HFFc6 (cell line): ENCODE results near the gene CIITA. TPM values are rescaled to one million over a fixed set of nuclear protein-coding genes. Genes with fewer than 3 reads are reported as not detected.

Experiments
- DNase-seq: peaks from one replicate; pipeline ENCODE4 v3.0.0-alpha.2; 2018
- H3K27ac Mint-ChIP-seq: 2 replicates; pipeline ENCODE4 v1.8.0; 2020; ENCODE audit warnings: mild to moderate bottlenecking, mixed read lengths
- H3K27me3 Mint-ChIP-seq: 2 replicates; pipeline ENCODE4 v1.8.0; 2021; ENCODE audit warnings: mild to moderate bottlenecking, moderate library complexity, mixed read lengths; ENCODE audit not compliant: insufficient read depth
- H3K36me3 Mint-ChIP-seq: 2 replicates; pipeline ENCODE4 v1.8.0; 2021; ENCODE audit warnings: low read depth, mixed read lengths
- H3K4me1 Mint-ChIP-seq: 2 replicates; pipeline ENCODE4 v1.8.0; 2020; ENCODE audit warnings: low read depth, mixed read lengths
- H3K4me3 Mint-ChIP-seq: 2 replicates; pipeline ENCODE4 v1.8.0; 2020; ENCODE audit warnings: mild to moderate bottlenecking, moderate library complexity, mixed read lengths
- H3K9me3 Mint-ChIP-seq: 2 replicates; pipeline ENCODE4 v1.8.0; 2020; ENCODE audit warnings: mild to moderate bottlenecking, mixed read lengths
- CTCF ChIP-seq: fragments of 200-600 bp; sonication (generic); IDR thresholded peaks from 2 replicates; pipeline ENCODE4 v1.5.0; 2021; ENCODE audit warnings: antibody characterized with exemption, mild to moderate bottlenecking
- total RNA-seq, 6 experiments: library from RNA; stranded (reverse); fragmentation: NEBNext Ultra II Directional; extraction: Animal tissue kit (Norgen Biotek cat#: 25700); gene quantifications; 2 replicates in 1 of 6; 3 replicates in 5 of 6; pipeline ENCODE4 v1.2.3, GENCODE V29; 2021

Gene CIITA
- total RNA-seq, 6 experiments from 2014 or later: 0.11 to 0.24 (median 0.13) TPM; not detected in 1

DNA sequence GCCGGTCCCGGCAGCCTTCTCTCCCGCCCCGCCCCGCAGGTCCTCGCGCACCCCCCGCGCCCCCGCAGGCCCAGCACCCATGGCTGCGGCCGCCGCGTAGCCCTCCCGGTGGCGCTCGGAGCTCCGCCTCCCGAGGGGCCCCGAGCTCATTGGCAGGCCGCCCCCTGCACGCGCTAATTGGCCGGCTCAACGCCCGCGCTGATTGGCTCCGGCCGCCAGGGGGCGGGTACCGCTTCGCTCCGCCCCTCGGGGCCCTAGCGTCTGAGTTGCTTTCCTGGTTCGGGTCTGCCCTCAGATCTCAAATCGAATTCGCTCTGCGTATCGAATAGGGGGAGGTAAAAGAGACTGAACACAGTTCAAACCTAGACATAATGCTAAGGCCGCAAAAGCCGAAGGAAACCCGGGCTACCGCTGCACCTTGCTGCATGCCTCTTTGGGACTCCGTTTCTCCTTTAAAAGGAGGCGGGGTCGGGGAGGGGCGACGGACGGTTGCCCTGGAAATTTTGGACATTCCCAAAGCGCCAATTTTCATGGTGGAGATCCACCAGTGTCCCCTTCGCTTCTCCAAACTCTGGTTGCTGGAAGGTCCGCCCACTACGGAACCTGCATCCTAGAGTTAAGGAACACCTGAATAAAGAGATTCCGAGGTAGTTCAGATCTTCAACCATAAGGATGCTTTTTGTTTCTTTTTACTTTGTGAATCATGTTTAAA is 65.5 kb downstream of the CIITA start, which contains the start of gene DEXI:
TSS of gene DEXI (minus strand) at position 117 of the 712 bp plus-strand sequence. CDS start 463 bp downstream, outside the sequence.
- H3K4me3 Mint-ChIP-seq: peak within 1 kb of the TSS; percentile 92
- TF ChIP-seq CTCF: peak; percentile 87
- H3K36me3 Mint-ChIP-seq: peaks cover 14% of the 10 kb centered on the region
- no peaks in the 10 kb centered on the region for H3K9me3 Mint-ChIP-seq
- peak; percentile 81 for DNase-seq
- peaks cover 3% of the 10 kb centered on the region; the same call in 1 of the 2 replicates for H3K27me3 Mint-ChIP-seq
- H3K27ac Mint-ChIP-seq: peak within 1 kb of the TSS; percentile 80
- H3K4me1 Mint-ChIP-seq: peaks cover 81% of the 10 kb centered on the region

DNA sequence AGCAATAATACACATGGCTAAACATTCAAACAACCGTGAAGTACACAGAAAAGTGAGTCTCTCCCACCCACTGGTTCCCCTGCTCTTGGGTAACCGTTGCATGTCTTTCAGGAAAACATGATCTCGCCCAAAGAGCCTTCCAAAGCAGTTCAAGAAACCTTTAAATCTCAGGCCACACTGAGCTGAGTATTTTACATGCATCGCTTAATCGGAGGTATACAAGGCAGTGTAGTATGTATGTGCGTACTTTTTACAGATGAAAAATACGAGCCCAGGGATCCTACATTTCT is 66.0 kb downstream of the CIITA start:
- TF ChIP-seq CTCF: no peak
- H3K27me3 Mint-ChIP-seq: peaks cover 3% of the 10 kb centered on the region
- H3K9me3 Mint-ChIP-seq: no peaks in the 10 kb centered on the region
- H3K4me1 Mint-ChIP-seq: peaks cover 78% of the 10 kb centered on the region
- peak overlapping the region; percentile 92 for H3K4me3 Mint-ChIP-seq
- peak overlapping the region; percentile 54; the same call in 1 of the 2 replicates for H3K27ac Mint-ChIP-seq
- DNase-seq: no peak
- H3K36me3 Mint-ChIP-seq: peaks cover 14% of the 10 kb centered on the region

- H3K4me3 Mint-ChIP-seq: peak within 1 kb of the TSS; percentile 92
- H3K4me1 Mint-ChIP-seq: peaks cover 77% of the 10 kb centered on the region
- peaks cover 11% of the 10 kb centered on the region for H3K36me3 Mint-ChIP-seq
- H3K27ac Mint-ChIP-seq: peak within 1 kb of the TSS; percentile 70
- peak; percentile 97 for DNase-seq
- TF ChIP-seq CTCF: peak; percentile 57
- H3K9me3 Mint-ChIP-seq: no peaks in the 10 kb centered on the region
- H3K27me3 Mint-ChIP-seq: peaks cover 3% of the 10 kb centered on the region
Measured at GRCh38 chr16:10944249-10945064, 67.5 kb downstream of the CIITA start, which contains the start of gene CLEC16A. TSS of gene CLEC16A (plus strand) at chr16:10944564. CDS start at chr16:10944718, 154 bp downstream.

DNA sequence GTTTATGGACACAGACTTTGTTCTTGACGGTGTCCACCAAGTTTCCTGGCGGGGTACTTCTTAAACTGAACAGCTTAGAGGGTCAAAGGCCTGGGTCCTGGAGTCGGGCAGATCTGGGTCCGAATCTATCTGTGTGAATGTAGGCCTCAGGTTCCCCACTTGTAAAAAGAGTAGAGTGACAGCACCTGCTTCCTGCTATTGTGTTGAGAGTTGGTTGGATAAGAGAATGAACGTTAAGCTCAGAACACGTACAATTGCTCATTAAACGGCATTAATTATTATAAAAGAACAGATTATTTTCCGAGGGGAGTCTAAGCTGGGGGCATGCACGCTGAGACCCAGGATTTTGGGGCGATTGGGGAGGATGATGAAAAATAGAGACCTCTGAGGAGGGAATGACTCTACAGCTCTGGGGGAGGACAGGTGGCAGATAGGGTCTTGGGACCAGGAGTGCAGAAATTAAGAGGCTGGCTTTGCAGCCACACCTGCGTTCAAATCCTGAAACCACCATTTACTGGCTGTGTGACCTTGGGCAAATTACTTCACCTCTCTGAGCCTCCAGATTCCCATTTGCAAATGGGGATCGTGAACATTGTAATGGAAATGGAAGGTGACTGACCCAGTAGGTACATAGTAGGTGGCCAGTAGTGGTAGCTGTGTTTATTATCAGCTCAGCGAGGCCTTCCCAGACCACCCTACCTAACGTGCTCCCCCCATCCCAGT is 68.2 kb downstream of the CIITA start:
- no peaks in the 10 kb centered on the region for H3K9me3 Mint-ChIP-seq
- peaks cover 6% of the 10 kb centered on the region for H3K36me3 Mint-ChIP-seq
- no peak for TF ChIP-seq CTCF
- H3K27ac Mint-ChIP-seq: peak overlapping the region; percentile 70
- H3K4me3 Mint-ChIP-seq: peak overlapping the region; percentile 90
- no peak for DNase-seq
- peaks cover 77% of the 10 kb centered on the region for H3K4me1 Mint-ChIP-seq
- peaks cover 3% of the 10 kb centered on the region for H3K27me3 Mint-ChIP-seq

- peaks cover 2% of the 10 kb centered on the region for H3K27me3 Mint-ChIP-seq
- no peaks in the 10 kb centered on the region for H3K36me3 Mint-ChIP-seq
- no peak for DNase-seq
- H3K27ac Mint-ChIP-seq: no peak overlapping the region
- peaks cover 78% of the 10 kb centered on the region for H3K4me1 Mint-ChIP-seq
- peak overlapping the region; percentile 90 for H3K4me3 Mint-ChIP-seq
- H3K9me3 Mint-ChIP-seq: no peaks in the 10 kb centered on the region
- TF ChIP-seq CTCF: no peak
Measured at GRCh38 chr16:10946308-10946707, 69.3 kb downstream of the CIITA start.
